IMR-90 (cell line): ENCODE data around the gene IQCM. TPM values are rescaled to one million over a fixed set of nuclear protein-coding genes. Genes with fewer than 3 reads are reported as not detected.

ENCODE experiments used
- ATAC-seq: fragments of 200-7000 bp; cut with Tn5 transposase; 2 replicates; pipeline ENCODE4 v1.9.1; 2020; ENCODE audit warnings: low read depth, mild to moderate bottlenecking, moderate library complexity
- BruUV-seq: library from RNA; stranded (reverse); fragments of 400-500 nt; replicated peaks from 2 replicates; lab custom pipeline; 2021; lab: Mats Ljungman, UMichigan
- CTCF ChIA-PET: fragments of 300-600 bp; formaldehyde crosslinking; extraction: SDS; loops from one replicate; lab custom pipeline; 2021; ENCODE audit warnings: antibody characterized with exemption; lab: Yijun Ruan, JAX
- POLR2A ChIA-PET: fragments of 300-600 bp; sonication (Branson Sonifier 250); formaldehyde crosslinking; loops from one replicate; lab custom pipeline; 2022; ENCODE audit warnings: antibody characterized with exemption; ENCODE audit not compliant: unreplicated experiment; lab: Charles Lee
- DNase-seq: peaks from one replicate; pipeline ENCODE4 v3.0.0; 2013
- H2AFZ ChIP-seq: replicated peaks from 2 replicates; pipeline ENCODE3; 2013; ENCODE audit warnings: low read length, mild to moderate bottlenecking; ENCODE audit not compliant: poor library complexity
- H2AK5ac ChIP-seq: 2 replicates; pipeline ENCODE4 v1.6.1; 2013; ENCODE audit warnings: low read depth, low read length, inconsistent platforms
- H2AK9ac ChIP-seq: replicated peaks from 2 replicates; pipeline ENCODE3; 2013; ENCODE audit warnings: mild to moderate bottlenecking, low read depth, low read length, moderate library complexity; ENCODE audit not compliant: poor library complexity
- H2BK120ac ChIP-seq: 2 replicates; pipeline ENCODE4 v1.6.1; 2013; ENCODE audit warnings: low read depth, low read length, inconsistent platforms
- H2BK15ac ChIP-seq: 3 replicates; pipeline ENCODE4 v1.6.1; 2013; ENCODE audit warnings: low read depth, low read length, inconsistent platforms
- H2BK20ac ChIP-seq: 2 replicates; pipeline ENCODE4 v1.6.1; 2013; ENCODE audit warnings: low read depth, mild to moderate bottlenecking, inconsistent platforms, low read length, moderate library complexity
- H2BK5ac ChIP-seq: 2 replicates; pipeline ENCODE4 v1.6.1; 2013; ENCODE audit warnings: mild to moderate bottlenecking, low read depth, low read length, inconsistent platforms; ENCODE audit not compliant: poor library complexity, severe bottlenecking
- H3K14ac ChIP-seq: replicated peaks from 2 replicates; pipeline ENCODE4 v1.6.1; 2013; ENCODE audit warnings: low read depth, low read length, inconsistent platforms
- H3K18ac ChIP-seq: 2 replicates; pipeline ENCODE4 v1.6.1; 2013; ENCODE audit warnings: low read depth, low read length, control low read depth
- H3K23ac ChIP-seq: 2 replicates; pipeline ENCODE4 v1.6.1; 2013; ENCODE audit warnings: low read depth, low read length, inconsistent platforms
- H3K27ac ChIP-seq: 2 replicates; pipeline ENCODE4 v1.5.1; 2013; ENCODE audit warnings: mild to moderate bottlenecking, control low read depth, low read length; ENCODE audit not compliant: insufficient read depth
- H3K27me3 ChIP-seq: 2 replicates; pipeline ENCODE4 v1.6.1; 2013; ENCODE audit warnings: low read length; ENCODE audit not compliant: control insufficient read depth, insufficient read depth
- H3K36me3 ChIP-seq: 2 replicates; pipeline ENCODE4 v1.6.1; 2013; ENCODE audit warnings: low read length, mixed read lengths; ENCODE audit not compliant: control insufficient read depth, insufficient read depth
- H3K4ac ChIP-seq: 2 replicates; pipeline ENCODE4 v1.6.1; 2013; ENCODE audit warnings: low read depth, low read length, inconsistent platforms
- H3K4me1 ChIP-seq: 2 replicates; pipeline ENCODE4 v1.6.1; 2013; ENCODE audit warnings: low read length, mixed read lengths; ENCODE audit not compliant: control insufficient read depth, insufficient read depth
- H3K4me2 ChIP-seq: 2 replicates; pipeline ENCODE4 v1.6.1; 2013; ENCODE audit warnings: low read depth, mild to moderate bottlenecking, control low read depth, low read length, moderate library complexity
- H3K4me3 ChIP-seq: 2 replicates; pipeline ENCODE4 v1.5.1; 2013; ENCODE audit warnings: low read depth, mild to moderate bottlenecking, control low read depth, low read length, moderate library complexity; ENCODE audit not compliant: insufficient read depth
- H3K56ac ChIP-seq: 2 replicates; pipeline ENCODE4 v1.6.1; 2013; ENCODE audit warnings: low read length, inconsistent platforms; ENCODE audit not compliant: insufficient read depth; ENCODE audit errors: extremely low read depth
- H3K79me1 ChIP-seq, 2 experiments: 2 replicates each; pipeline ENCODE4 v1.6.1; 2013; ENCODE audit warnings: low read length in 2 of 2, inconsistent platforms in 1 of 2, low read depth in 1 of 2
- H3K9ac ChIP-seq: 2 replicates; pipeline ENCODE4 v1.6.1; 2013; ENCODE audit warnings: low read depth, low read length, control low read depth
- H3K9me1 ChIP-seq: 2 replicates; pipeline ENCODE4 v1.6.1; 2013; ENCODE audit warnings: low read length, inconsistent platforms; ENCODE audit not compliant: insufficient read depth
- H3K9me3 ChIP-seq: 2 replicates; pipeline ENCODE4 v1.6.1; 2013; ENCODE audit warnings: low read length; ENCODE audit not compliant: control insufficient read depth, insufficient read depth
- H4K20me1 ChIP-seq: 2 replicates; pipeline ENCODE4 v1.6.1; 2013; ENCODE audit warnings: low read length, inconsistent platforms; ENCODE audit not compliant: insufficient read depth
- H4K5ac ChIP-seq: 2 replicates; pipeline ENCODE4 v1.6.1; 2013; ENCODE audit warnings: mild to moderate bottlenecking, low read depth, low read length, control low read depth
- H4K8ac ChIP-seq, 2 experiments: 2 replicates each; pipeline ENCODE4 v1.6.1; 2013; ENCODE audit warnings: low read depth in 2 of 2, low read length in 2 of 2, control low read depth in 1 of 2, inconsistent platforms in 1 of 2
- H4K91ac ChIP-seq: 2 replicates; pipeline ENCODE4 v1.6.1; 2013; ENCODE audit warnings: low read depth, low read length, inconsistent platforms; ENCODE audit not compliant: insufficient read depth
- CEBPB ChIP-seq: IDR thresholded peaks from 2 replicates; pipeline ENCODE4 v1.6.1; 2012; ENCODE audit warnings: low read depth, low read length, improper control_type of control experiment
- ELK1 ChIP-seq: fragments of 150-350 bp; IDR thresholded peaks from 2 replicates; pipeline ENCODE4 v1.6.1; 2016; ENCODE audit warnings: low read depth, mild to moderate bottlenecking, low read length, moderate library complexity, borderline replicate concordance
- MAZ ChIP-seq: IDR thresholded peaks from 2 replicates; pipeline ENCODE4 v1.6.1; 2012; ENCODE audit warnings: low read depth, mild to moderate bottlenecking, low read length, improper control_type of control experiment, moderate library complexity, borderline replicate concordance
- MXI1 ChIP-seq: IDR thresholded peaks from 2 replicates; pipeline ENCODE4 v1.6.1; 2012; ENCODE audit warnings: low read depth, mild to moderate bottlenecking, low read length, moderate library complexity, borderline replicate concordance
- NFE2L2 ChIP-seq: fragments of 150-350 bp; IDR thresholded peaks from 2 replicates; pipeline ENCODE4 v1.6.1; 2016; ENCODE audit warnings: low read depth, mild to moderate bottlenecking, low read length
- SMC3 ChIP-seq: fragments of 150-350 bp; IDR thresholded peaks from 2 replicates; pipeline ENCODE4 v1.6.1; 2016; ENCODE audit warnings: low read depth, mild to moderate bottlenecking, antibody characterized with exemption, low read length, moderate library complexity
- USF2 ChIP-seq: fragments of 150-350 bp; IDR thresholded peaks from 2 replicates; pipeline ENCODE4 v1.6.1; 2017; ENCODE audit warnings: mild to moderate bottlenecking, antibody characterized with exemption, low read length, low read depth
- WGBS, 2 experiments: methylation state at CpG; one replicate each; pipeline versions ENCODE4 v1.1.5 to v1.1.7; 2013; ENCODE audit warnings: missing lambda C conversion rate in 2 of 2; ENCODE audit not compliant: insufficient read length in 1 of 2; ENCODE audit errors: extremely low coverage in 2 of 2; 5-methylcytosine and 5-hydroxymethylcytosine counted together
- dilution Hi-C: fragments of 300-500 bp; cut with HindIII; formaldehyde crosslinking; loops from one replicate; pipeline ENCODE4 v1.14.3; 2018; ENCODE audit warnings: low sequenced_read_pairs; ENCODE audit not compliant: unreplicated experiment
- in situ Hi-C: fragments of 300-500 bp; cut with MboI; formaldehyde crosslinking; loops from 3 replicates; pipeline ENCODE4 v1.14.3; 2019; ENCODE audit warnings: low sequenced_read_pairs, inconsistent platforms, mixed read lengths
- intact Hi-C: fragments of 100-400 bp; cut with micrococcal nuclease; formaldehyde crosslinking; loops from 2 replicates; pipeline ENCODE4 v1.10.0; 2022
- polyA plus RNA-seq, 3 experiments: library from polyadenylated mRNA; depleted of rRNA; stranded (reverse); fragments of >200 nt; gene quantifications; 2 replicates each; pipeline ENCODE4 v1.2.3, GENCODE V29; 2012; ENCODE audit warnings: low replicate concordance in 1 of 3
- total RNA-seq: library from RNA; depleted of rRNA; stranded (reverse); fragments of >200 nt; gene quantifications from 2 replicates; pipeline ENCODE4 v1.2.3, GENCODE V29; 2012

The IQCM gene
- total and polyA plus RNA-seq, 2 of the 4 experiments (the other 2 are of a cell fraction) = not detected

- Histone ChIP-seq H2AK5ac (no peak overlapping the region), H3K23ac (no peak overlapping the region), H3K27ac (no peak overlapping the region), H3K9me3 (no peaks in the 10 kb centered on the region; the same call in 1 of the 2 replicates), H4K20me1 (no peaks in the 10 kb centered on the region), H3K4me2 (no peak overlapping the region), H3K4ac (no peak overlapping the region), H4K91ac (no peak overlapping the region), H3K9me1 (no peaks in the 10 kb centered on the region), H4K5ac (no peak overlapping the region), H3K56ac (no peak overlapping the region), H2AFZ (peak overlapping the region; percentile 40), H3K79me1 (no peaks in the 10 kb centered on the region), H2BK15ac (no peak overlapping the region), H3K4me1 (no peaks in the 10 kb centered on the region), H3K36me3 (no peaks in the 10 kb centered on the region), H3K27me3 (no peaks in the 10 kb centered on the region), H2BK120ac (no peak overlapping the region), H2AK9ac (no peak overlapping the region), H3K9ac (no peak overlapping the region), H3K4me3 (no peak overlapping the region), H3K14ac (no peak overlapping the region), H4K8ac (no peak overlapping the region), H3K18ac (no peak overlapping the region), H2BK5ac (no peak overlapping the region), H2BK20ac (no peak overlapping the region)
- intact Hi-C loops = no loop called here
- ATAC-seq = no peak
- POLR2A ChIA-PET = no interaction called here
- TF ChIP-seq ELK1 = no peak
- TF ChIP-seq SMC3 = no peak
- TF ChIP-seq USF2 = no peak
- no peak for TF ChIP-seq MAZ
- TF ChIP-seq CEBPB = no peak
- TF ChIP-seq MXI1 = no peak
- no peak for TF ChIP-seq NFE2L2
- 29% methylated on average over 3 of the region's 3 CpGs; no CpG with 5 or more reads in 1 of the 2 experiments for WGBS, 2 experiments
- BruUV-seq = no TSS peak
- DNase-seq = no peak
- dilution Hi-C loops = no loop called here
- CTCF ChIA-PET = no interaction called here
- in situ Hi-C loops = no loop called here
Observed at GRCh38 chr4:149713031-149713430, 102.6 kb downstream of the IQCM start.
